MM.1S (cell line): ENCODE data around the gene KARS1.

Experiments
- DNase-seq: peaks from one replicate; pipeline ENCODE4 v3.0.0-alpha.2; 2015
- H2AFZ ChIP-seq: fragments of 300-600 bp; sonication (generic); 2 replicates; pipeline ENCODE4 v1.6.0; 2016; ENCODE audit warnings: antibody characterized with exemption, low read length
- H3F3A ChIP-seq: fragments of 300-600 bp; sonication (generic); 2 replicates; pipeline ENCODE4 v1.6.1; 2016; ENCODE audit warnings: mild to moderate bottlenecking, antibody characterized with exemption, low read length, moderate library complexity, mixed read lengths; ENCODE audit not compliant: insufficient read depth
- H3K27ac ChIP-seq: fragments of 300-600 bp; sonication (generic); 2 replicates; pipeline ENCODE4 v1.5.1; 2016; ENCODE audit warnings: mild to moderate bottlenecking, low read length
- H3K27me3 ChIP-seq: fragments of 300-600 bp; sonication (generic); replicated peaks from 2 replicates; pipeline ENCODE4 v1.6.0; 2016; ENCODE audit warnings: low read length; ENCODE audit not compliant: insufficient read depth
- H3K36me3 ChIP-seq: fragments of 300-600 bp; sonication (generic); replicated peaks from 2 replicates; pipeline ENCODE4 v1.6.1; 2016; ENCODE audit warnings: mild to moderate bottlenecking, low read length, mixed read lengths; ENCODE audit not compliant: insufficient read depth
- H3K4me1 ChIP-seq: fragments of 300-600 bp; sonication (generic); 2 replicates; pipeline ENCODE4 v1.6.1; 2016; ENCODE audit warnings: low read length, mixed read lengths
- H3K4me2 ChIP-seq: fragments of 300-600 bp; sonication (generic); 2 replicates; pipeline ENCODE4 v1.6.0; 2016; ENCODE audit warnings: low read depth, low read length
- H3K4me3 ChIP-seq: fragments of 300-600 bp; sonication (generic); 2 replicates; pipeline ENCODE4 v1.5.1; 2016; ENCODE audit warnings: low read length, mixed read lengths
- H3K79me2 ChIP-seq: fragments of 300-600 bp; sonication (generic); 2 replicates; pipeline ENCODE4 v1.6.1; 2016; ENCODE audit warnings: mixed run types, low read length, mixed read lengths
- H3K9ac ChIP-seq: fragments of 300-600 bp; sonication (generic); 2 replicates; pipeline ENCODE4 v1.6.1; 2016; ENCODE audit warnings: low read length, mixed read lengths
- H3K9me2 ChIP-seq: fragments of 300-600 bp; sonication (generic); replicated peaks from 2 replicates; pipeline ENCODE4 v1.6.1; 2016; ENCODE audit warnings: mild to moderate bottlenecking, low read length, mixed read lengths; ENCODE audit not compliant: insufficient read depth
- H3K9me3 ChIP-seq: fragments of 300-600 bp; sonication (generic); replicated peaks from 2 replicates; pipeline ENCODE4 v1.6.1; 2016; ENCODE audit warnings: mild to moderate bottlenecking, low read length, mixed read lengths; ENCODE audit not compliant: insufficient read depth
- H4K20me1 ChIP-seq: fragments of 300-600 bp; sonication (generic); 2 replicates; pipeline ENCODE4 v1.6.1; 2016; ENCODE audit warnings: mild to moderate bottlenecking, low read length, moderate library complexity, mixed read lengths; ENCODE audit not compliant: insufficient read depth
- EZH2 ChIP-seq: fragments of 300-600 bp; sonication (generic); optimal IDR thresholded peaks from 2 replicates; pipeline ENCODE3; 2017; ENCODE audit warnings: low read depth, mild to moderate bottlenecking, antibody characterized with exemption, low read length, mixed read lengths
- EZH2phosphoT487 ChIP-seq: fragments of 300-600 bp; sonication (generic); IDR thresholded peaks from 2 replicates; pipeline ENCODE4 v1.6.1; 2018; ENCODE audit warnings: antibody characterized with exemption, low read length
- TF ChIP-seq, protein P1 (sequence below): fragments of 300-600 bp; sonication (generic); IDR thresholded peaks from 2 replicates; pipeline ENCODE4 v1.5.1; 2016; ENCODE audit warnings: antibody characterized with exemption, low read length, mixed read lengths

KARS1 gene

DNA sequence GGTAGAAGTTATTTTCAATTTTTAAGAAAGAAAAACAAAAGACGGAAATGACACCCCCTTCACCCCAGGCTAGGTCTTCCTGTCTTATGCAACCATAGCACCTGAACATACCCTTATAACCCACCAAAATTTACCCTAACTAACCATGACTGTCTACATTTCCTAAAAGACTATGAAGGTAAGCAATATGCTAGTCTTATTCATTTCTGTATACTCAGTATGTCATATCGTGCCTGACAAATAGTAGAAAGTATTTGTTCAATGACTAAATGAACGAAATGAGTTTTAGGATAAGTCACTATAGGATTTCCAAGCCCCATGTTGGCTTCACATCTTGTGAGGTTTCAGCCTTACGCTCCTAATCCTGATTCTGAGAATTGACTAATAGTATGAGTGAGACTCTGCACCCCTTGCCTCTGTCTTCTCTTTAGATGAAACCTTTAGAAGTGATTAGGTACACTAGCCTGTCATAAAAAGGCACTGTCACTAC, 30.9 kb downstream of the KARS1 start:
- no peak overlapping the region for H3K9ac ChIP-seq
- H3K27ac ChIP-seq = no peak overlapping the region
- no peak overlapping the region for H3K4me2 ChIP-seq
- H3F3A ChIP-seq = no peaks in the 10 kb centered on the region
- H3K9me2 ChIP-seq = no peaks in the 10 kb centered on the region
- TF ChIP-seq EZH2 (no peak), EZH2phosphoT487 (no peak)
- TF ChIP-seq, protein P1, sequence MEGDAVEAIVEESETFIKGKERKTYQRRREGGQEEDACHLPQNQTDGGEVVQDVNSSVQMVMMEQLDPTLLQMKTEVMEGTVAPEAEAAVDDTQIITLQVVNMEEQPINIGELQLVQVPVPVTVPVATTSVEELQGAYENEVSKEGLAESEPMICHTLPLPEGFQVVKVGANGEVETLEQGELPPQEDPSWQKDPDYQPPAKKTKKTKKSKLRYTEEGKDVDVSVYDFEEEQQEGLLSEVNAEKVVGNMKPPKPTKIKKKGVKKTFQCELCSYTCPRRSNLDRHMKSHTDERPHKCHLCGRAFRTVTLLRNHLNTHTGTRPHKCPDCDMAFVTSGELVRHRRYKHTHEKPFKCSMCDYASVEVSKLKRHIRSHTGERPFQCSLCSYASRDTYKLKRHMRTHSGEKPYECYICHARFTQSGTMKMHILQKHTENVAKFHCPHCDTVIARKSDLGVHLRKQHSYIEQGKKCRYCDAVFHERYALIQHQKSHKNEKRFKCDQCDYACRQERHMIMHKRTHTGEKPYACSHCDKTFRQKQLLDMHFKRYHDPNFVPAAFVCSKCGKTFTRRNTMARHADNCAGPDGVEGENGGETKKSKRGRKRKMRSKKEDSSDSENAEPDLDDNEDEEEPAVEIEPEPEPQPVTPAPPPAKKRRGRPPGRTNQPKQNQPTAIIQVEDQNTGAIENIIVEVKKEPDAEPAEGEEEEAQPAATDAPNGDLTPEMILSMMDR = no peak
- H3K79me2 ChIP-seq = no peaks in the 10 kb centered on the region
- H3K4me3 ChIP-seq = no peak overlapping the region
- H2AFZ ChIP-seq = no peak overlapping the region
- H3K9me3 ChIP-seq = no peaks in the 10 kb centered on the region
- no peaks in the 10 kb centered on the region for H4K20me1 ChIP-seq
- no peaks in the 10 kb centered on the region for H3K36me3 ChIP-seq
- DNase-seq = no peak
- H3K4me1 ChIP-seq = no peaks in the 10 kb centered on the region
- H3K27me3 ChIP-seq = no peaks in the 10 kb centered on the region

DNA sequence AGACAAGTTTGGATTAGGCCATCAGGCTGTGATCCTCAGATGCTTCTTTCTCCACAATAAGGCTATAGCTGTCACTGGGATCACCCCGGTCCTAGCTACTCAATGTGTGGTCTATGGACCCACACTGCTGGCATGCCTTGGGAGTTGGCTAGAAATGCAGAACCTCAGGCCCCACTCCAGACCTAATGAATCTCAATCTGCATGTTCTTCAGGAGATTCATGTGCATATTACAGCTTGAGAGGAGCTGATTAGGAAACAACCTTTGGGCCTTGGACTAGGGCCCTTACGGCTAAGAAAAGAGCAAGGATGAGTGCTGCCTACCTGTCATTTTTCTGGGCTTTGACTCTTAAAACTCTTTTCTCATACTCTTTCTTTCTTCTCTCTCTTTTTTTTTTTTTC, 31.8 kb downstream of the KARS1 start:
- H3K27ac ChIP-seq = no peak overlapping the region
- H4K20me1 ChIP-seq = no peaks in the 10 kb centered on the region
- H3F3A ChIP-seq = no peaks in the 10 kb centered on the region

DNA sequence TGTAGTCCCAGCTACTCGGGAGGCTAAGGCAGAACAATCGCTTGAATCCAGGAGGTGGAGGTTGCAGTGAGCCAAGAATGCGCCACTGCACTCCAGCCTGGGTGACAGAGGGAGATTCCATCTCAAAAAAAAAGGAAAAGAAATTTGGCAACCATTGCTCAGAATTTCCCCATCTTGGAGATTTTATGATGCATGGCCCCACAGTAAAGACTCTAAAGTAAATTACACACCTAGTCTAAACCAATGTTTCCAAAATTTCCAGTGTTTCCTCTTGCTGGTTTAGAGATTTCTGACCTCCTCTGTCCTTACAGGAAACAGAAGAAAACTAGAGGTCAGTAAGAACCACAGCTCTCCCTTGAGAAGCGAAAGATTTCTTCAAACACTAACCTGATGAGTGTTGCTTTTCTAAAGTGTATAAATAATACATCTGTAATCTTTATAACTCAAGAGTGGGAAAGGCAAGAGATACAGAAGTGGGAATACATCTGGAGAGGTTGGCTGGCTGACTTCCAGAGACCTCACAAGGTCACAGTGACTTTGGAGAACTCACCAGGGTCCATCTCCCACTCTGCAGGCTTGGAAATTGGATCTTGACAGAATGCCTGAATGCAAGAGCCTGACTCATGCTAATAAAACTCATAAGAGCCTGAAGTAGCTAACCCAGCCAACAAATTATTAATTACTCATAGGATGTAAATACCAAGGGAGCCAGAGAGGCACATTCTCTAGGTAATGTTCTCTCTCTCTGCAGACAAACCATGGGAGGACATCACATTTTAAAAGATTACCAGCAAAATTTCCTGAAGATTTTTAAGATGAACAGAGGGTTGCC, 33.2 kb downstream of the KARS1 start:
- Histone ChIP-seq H3K79me2 (no peaks in the 10 kb centered on the region), H3K9me3 (no peaks in the 10 kb centered on the region), H3K9ac (no peak overlapping the region), H3F3A (no peaks in the 10 kb centered on the region), H2AFZ (no peak overlapping the region), H4K20me1 (no peaks in the 10 kb centered on the region), H3K27ac (no peak overlapping the region), H3K4me3 (no peak overlapping the region), H3K27me3 (no peaks in the 10 kb centered on the region), H3K4me2 (no peak overlapping the region), H3K36me3 (no peaks in the 10 kb centered on the region), H3K4me1 (no peaks in the 10 kb centered on the region), H3K9me2 (no peaks in the 10 kb centered on the region)
- DNase-seq = no peak
- TF ChIP-seq EZH2 (no peak), EZH2phosphoT487 (no peak)
- TF ChIP-seq, protein P1 = no peak

More for the DNA sequence above, 31.8 kb downstream of the KARS1 start:
- no peak overlapping the region for H3K9ac ChIP-seq
- no peaks in the 10 kb centered on the region for H3K36me3 ChIP-seq
- H3K4me1 ChIP-seq = no peaks in the 10 kb centered on the region
- no peak overlapping the region for H2AFZ ChIP-seq
- H3K79me2 ChIP-seq = no peaks in the 10 kb centered on the region
- no peaks in the 10 kb centered on the region for H3K9me3 ChIP-seq
- TF ChIP-seq, protein P1 = no peak
- TF ChIP-seq EZH2 = no peak
- TF ChIP-seq EZH2phosphoT487 = no peak
- no peaks in the 10 kb centered on the region for H3K27me3 ChIP-seq
- no peak for DNase-seq
- no peaks in the 10 kb centered on the region for H3K9me2 ChIP-seq
- H3K4me3 ChIP-seq = no peak overlapping the region
- H3K4me2 ChIP-seq = no peak overlapping the region
